Esophagus muscularis mucosa (tissue), 4 donors: ENCODE results near the gene CNTFR. TPM values are rescaled to one million over a fixed set of nuclear protein-coding genes. Genes with fewer than 3 reads are reported as not detected.

Experiments
- DNase-seq: peaks from one replicate; pipeline ENCODE4 v3.0.0-alpha.2; 2017; ENCODE audit errors: extremely low spot score
- H3K27ac ChIP-seq, 4 donors: fragments of 200-600 bp; sonication (generic); replicated peaks in 1 of 4; 1 replicate in 3 of 4; 2 replicates in 1 of 4; pipeline ENCODE4 v1.5.1; 2016 to 2019; ENCODE audit warnings: mild to moderate bottlenecking in 1 of 4
- H3K27me3 ChIP-seq, 4 donors: fragments of 200-600 bp; sonication (generic); one replicate each; pipeline versions ENCODE4 v1.5.1 to v1.6.0; 2016 to 2019
- H3K36me3 ChIP-seq, 4 donors: fragments of 200-600 bp; sonication (generic); one replicate each; pipeline ENCODE4 v1.5.1; 2016 to 2019
- H3K4me1 ChIP-seq, 4 donors: fragments of 200-600 bp; sonication (generic); one replicate each; pipeline ENCODE4 v1.5.1; 2016 to 2019
- H3K4me3 ChIP-seq, 4 donors: fragments of 200-600 bp; sonication (generic); 1 replicate in 2 of 4; 2 replicates in 2 of 4; pipeline ENCODE4 v1.5.1; 2016 to 2019; ENCODE audit warnings: mild to moderate bottlenecking in 4 of 4, moderate library complexity in 1 of 4
- H3K9me3 ChIP-seq, 4 donors: fragments of 200-600 bp; sonication (generic); 1 replicate in 3 of 4; 2 replicates in 1 of 4; pipeline ENCODE4 v1.5.1; 2016 to 2019
- EP300 ChIP-seq: sonication (generic); formaldehyde crosslinking; IDR thresholded peaks from one replicate; pipeline ENCODE4 v1.6.1; 2017; ENCODE audit warnings: antibody characterized with exemption
- POLR2A ChIP-seq: fragments of 450-650 bp; IDR thresholded peaks from one replicate; pipeline ENCODE4 v1.6.1; 2017; ENCODE audit warnings: antibody characterized with exemption, moderate library complexity, mild to moderate bottlenecking, low read depth
- POLR2AphosphoS5 ChIP-seq, 2 donors: sonication (generic); formaldehyde crosslinking; IDR thresholded peaks; one replicate each; pipeline ENCODE4 v1.6.1; 2017; ENCODE audit warnings: antibody characterized with exemption in 2 of 2
- WGBS: methylation state at CpG from one replicate; pipeline ENCODE4 v1.1.5; 2018; 5-methylcytosine and 5-hydroxymethylcytosine counted together
- intact Hi-C: fragments of 100-400 bp; cut with DNase I; formaldehyde crosslinking; loops from one replicate; pipeline ENCODE4 v1.15.1; 2023
- total RNA-seq, 4 donors: library from RNA; depleted of rRNA; stranded (reverse); fragments of >200 nt; gene quantifications; one replicate each; pipeline versions ENCODE4 v1.1.0 to v1.2.1, GENCODE V29; 2016
- TF ChIP-seq, protein P1 (sequence below), 3 experiments: fragments of 200-600 bp in 2 of 3; fragments of 450-650 bp in 1 of 3; sonication (generic) in 2 of 3; IDR thresholded peaks; one replicate each; pipeline ENCODE4 v1.5.1; 2017 to 2019; ENCODE audit warnings: antibody characterized with exemption in 3 of 3, mild to moderate bottlenecking in 2 of 3, moderate library complexity in 1 of 3

CNTFR gene
- total RNA-seq, 4 donors from 2014 or later: 1.2 to 3.8 (median 2.7) TPM

DNA sequence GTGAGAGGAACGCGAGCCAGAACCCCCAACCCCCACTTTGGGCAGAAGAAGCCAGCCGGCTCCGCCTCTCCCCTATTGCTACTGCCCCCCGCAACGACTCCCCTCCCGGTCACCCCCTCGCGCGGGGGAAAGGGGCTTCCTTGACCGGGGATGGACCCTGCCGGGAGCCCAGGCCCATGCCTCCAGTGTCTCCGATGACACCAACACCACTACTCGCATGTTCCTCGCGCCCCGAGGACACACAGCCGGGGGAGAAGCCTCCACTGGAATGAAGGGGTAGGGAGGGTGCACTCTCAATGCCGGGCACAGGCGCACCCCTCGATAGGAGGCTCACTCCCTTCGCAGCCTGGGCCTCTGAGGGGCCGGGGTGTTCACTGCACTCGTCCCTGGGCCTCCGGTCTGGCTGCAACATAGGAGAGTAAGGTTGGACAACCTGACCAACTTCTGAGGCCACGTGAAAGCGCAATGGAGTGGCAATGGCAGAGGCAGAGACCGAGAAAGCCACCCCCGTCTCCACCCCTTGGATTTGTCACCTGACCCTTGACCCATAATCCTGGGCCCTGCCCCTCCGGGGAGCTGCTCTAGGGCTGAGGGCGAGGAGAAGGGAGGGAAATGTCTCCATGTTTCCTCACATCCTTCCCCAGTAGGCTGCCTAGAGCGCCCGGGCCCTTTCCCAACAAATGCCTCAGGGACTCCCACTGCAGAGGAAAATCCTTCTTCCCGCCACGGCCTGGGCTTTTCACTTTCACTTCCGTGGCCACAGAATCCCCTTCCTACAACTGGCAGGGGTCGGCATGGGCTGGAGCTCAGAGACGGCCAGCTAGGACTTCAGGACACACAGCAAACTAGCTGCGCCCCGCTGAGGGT lies 1.1 kb upstream of the CNTFR start:
- DNase-seq: no peak
- no peaks in the 10 kb centered on the region for H3K36me3 ChIP-seq
- TF ChIP-seq POLR2AphosphoS5 (IDR thresholded peaks at IDR 0.05) (no peak), EP300 (no peak), POLR2A (no peak)
- TF ChIP-seq, protein P1, sequence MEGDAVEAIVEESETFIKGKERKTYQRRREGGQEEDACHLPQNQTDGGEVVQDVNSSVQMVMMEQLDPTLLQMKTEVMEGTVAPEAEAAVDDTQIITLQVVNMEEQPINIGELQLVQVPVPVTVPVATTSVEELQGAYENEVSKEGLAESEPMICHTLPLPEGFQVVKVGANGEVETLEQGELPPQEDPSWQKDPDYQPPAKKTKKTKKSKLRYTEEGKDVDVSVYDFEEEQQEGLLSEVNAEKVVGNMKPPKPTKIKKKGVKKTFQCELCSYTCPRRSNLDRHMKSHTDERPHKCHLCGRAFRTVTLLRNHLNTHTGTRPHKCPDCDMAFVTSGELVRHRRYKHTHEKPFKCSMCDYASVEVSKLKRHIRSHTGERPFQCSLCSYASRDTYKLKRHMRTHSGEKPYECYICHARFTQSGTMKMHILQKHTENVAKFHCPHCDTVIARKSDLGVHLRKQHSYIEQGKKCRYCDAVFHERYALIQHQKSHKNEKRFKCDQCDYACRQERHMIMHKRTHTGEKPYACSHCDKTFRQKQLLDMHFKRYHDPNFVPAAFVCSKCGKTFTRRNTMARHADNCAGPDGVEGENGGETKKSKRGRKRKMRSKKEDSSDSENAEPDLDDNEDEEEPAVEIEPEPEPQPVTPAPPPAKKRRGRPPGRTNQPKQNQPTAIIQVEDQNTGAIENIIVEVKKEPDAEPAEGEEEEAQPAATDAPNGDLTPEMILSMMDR (IDR thresholded peaks at IDR 0.05): no peak
- H3K27me3 ChIP-seq: peaks cover 4 to 86% (median 28%) of the 10 kb centered on the region in 4 donors
- peaks cover 39 to 63% (median 60%) of the 10 kb centered on the region in 4 donors for H3K4me1 ChIP-seq
- peak overlapping the region in 3 of 4 donors; percentile 41 to 52 (median 45) for H3K27ac ChIP-seq
- no peaks in the 10 kb centered on the region for H3K9me3 ChIP-seq
- 53% methylated on average over 13 of the region's 40 CpGs for WGBS
- H3K4me3 ChIP-seq: peak overlapping the region; percentile 62 to 72 (median 64)
- intact Hi-C loops: loop anchor here (1.0 to 10.0 kb wide), 4 partner anchors 42 to 188 kb away; partner anchors contain the start of gene IL11RA

DNA sequence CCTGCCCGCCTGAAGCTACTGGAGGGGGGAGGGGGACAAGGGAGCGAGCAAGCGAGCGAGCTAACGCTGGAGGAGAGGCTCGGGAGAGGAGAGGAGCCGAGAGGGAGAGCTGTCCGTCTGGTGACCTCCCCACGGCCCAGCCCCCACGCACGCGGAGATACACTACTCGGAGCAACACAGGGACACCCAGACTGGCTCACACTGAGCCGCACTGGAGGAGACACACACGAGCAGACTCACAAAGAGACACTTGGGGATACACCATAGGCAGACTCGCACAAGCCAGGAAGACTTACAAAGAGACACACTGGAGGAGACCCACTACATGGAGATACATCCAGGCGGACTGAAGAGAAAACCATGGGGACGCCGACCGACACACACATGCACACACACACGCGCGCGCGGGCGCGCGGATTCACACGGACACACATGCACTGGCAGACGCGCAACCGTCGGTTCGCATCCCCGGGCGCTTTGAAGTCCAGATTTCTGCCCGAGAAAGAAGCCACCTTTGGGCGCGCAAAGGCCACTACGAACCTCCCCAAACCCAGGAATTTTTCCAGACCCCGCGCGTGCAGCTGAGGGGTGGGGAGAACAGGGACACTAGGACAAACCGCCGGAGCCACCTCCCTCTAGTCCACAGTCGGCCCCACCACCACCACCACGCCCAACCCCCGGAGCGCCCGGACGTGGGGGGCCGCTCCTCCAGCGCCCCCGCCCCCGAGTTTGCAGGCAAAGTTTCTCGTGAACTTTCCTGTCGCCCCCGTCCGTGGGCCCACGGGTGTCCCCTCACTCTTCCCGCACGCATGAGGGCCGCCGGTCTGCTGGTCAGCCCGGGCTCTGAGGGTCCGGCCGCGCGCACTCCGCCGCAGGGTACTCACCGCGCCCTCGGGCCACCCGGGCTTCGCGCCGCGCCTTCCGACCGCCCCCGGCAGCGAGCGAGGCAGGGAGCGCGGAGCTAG lies 571 bp downstream of the CNTFR start:
- TF ChIP-seq POLR2A (no peak), POLR2AphosphoS5 (IDR thresholded peaks at IDR 0.05) (no peak), EP300 (no peak)
- peaks cover 4 to 96% (median 33%) of the 10 kb centered on the region in 4 donors for H3K27me3 ChIP-seq

GRCh38 chr9:34587271-34587670 lies 2.3 kb downstream of the CNTFR start:
- TF ChIP-seq POLR2AphosphoS5 (IDR thresholded peaks at IDR 0.05): no peak
- no peak for TF ChIP-seq POLR2A
- no peak for TF ChIP-seq EP300
- TF ChIP-seq, protein P1 (IDR thresholded peaks at IDR 0.05): no peak
- WGBS: 80% methylated on average over 2 of the region's 2 CpGs
- Histone ChIP-seq H3K27ac (no peak overlapping the region), H3K36me3 (no peaks in the 10 kb centered on the region), H3K4me1 (peaks cover 31 to 42% (median 38%) of the 10 kb centered on the region in 4 donors), H3K9me3 (no peaks in the 10 kb centered on the region), H3K27me3 (peaks cover 4 to 95% (median 29%) of the 10 kb centered on the region in 4 donors), H3K4me3 (no peak overlapping the region)
- intact Hi-C loops: no loop called here
- DNase-seq: no peak

More for the DNA sequence above, 571 bp downstream of the CNTFR start:
- Histone ChIP-seq H3K9me3 (no peaks in the 10 kb centered on the region), H3K4me3 (peak overlapping the region; percentile 62 to 72 (median 64)), H3K4me1 (peaks cover 39 to 58% (median 54%) of the 10 kb centered on the region in 4 donors), H3K36me3 (no peaks in the 10 kb centered on the region), H3K27ac (no peak overlapping the region)
- DNase-seq: no peak
- intact Hi-C loops: no loop called here
- 3% methylated on average over 15 of the region's 86 CpGs for WGBS

GRCh38 chr9:34585946-34586669 lies 3.4 kb downstream of the CNTFR start:
- H3K27me3 ChIP-seq: peaks cover 4 to 97% (median 29%) of the 10 kb centered on the region in 4 donors
- no peak overlapping the region for H3K4me3 ChIP-seq
- no peak overlapping the region for H3K27ac ChIP-seq
- H3K36me3 ChIP-seq: no peaks in the 10 kb centered on the region
- intact Hi-C loops: no loop called here
- H3K4me1 ChIP-seq: peaks cover 21 to 30% (median 27%) of the 10 kb centered on the region in 4 donors
- no peaks in the 10 kb centered on the region for H3K9me3 ChIP-seq
- WGBS: 59% methylated on average over 5 of the region's 11 CpGs
- no peak for DNase-seq
- TF ChIP-seq, protein P1 (IDR thresholded peaks at IDR 0.05): no peak
- TF ChIP-seq EP300 (no peak), POLR2A (no peak), POLR2AphosphoS5 (IDR thresholded peaks at IDR 0.05) (no peak)
